MCF 10A (cell line): ENCODE data around the gene CSNK1G1. TPM values are rescaled to one million over a fixed set of nuclear protein-coding genes. Genes with fewer than 3 reads are reported as not detected.
"Not testable (repeated sequence)": the region's sequence is repeated elsewhere in the genome, so short reads cannot be mapped to it uniquely, and the experiment has no call there.

Source experiments
- BruUV-seq: library from RNA; stranded (reverse); fragments of 400-500 nt; replicated peaks from 2 replicates; lab custom pipeline; 2021; lab: Mats Ljungman, UMichigan
- CTCF ChIA-PET: fragments of 300-600 bp; sonication (Branson Sonifier 250); formaldehyde crosslinking; extraction: SDS; loops from one replicate; lab custom pipeline; 2021; ENCODE audit warnings: antibody characterized with exemption, inconsistent platforms; lab: Yijun Ruan, JAX
- POLR2A ChIA-PET: fragments of 300-600, 350-650 bp; sonication (Branson Sonifier 250); formaldehyde crosslinking; extraction: SDS; loops from one replicate; lab custom pipeline; 2020; ENCODE audit warnings: antibody characterized with exemption, inconsistent platforms; lab: Yijun Ruan, JAX
- DNase-seq: peaks from one replicate; pipeline ENCODE4 v3.0.0-alpha.2; 2018; ENCODE audit not compliant: unreplicated experiment
- H3K27ac Mint-ChIP-seq: one replicate; pipeline ENCODE4 v1.8.0; 2022; ENCODE audit warnings: mild to moderate bottlenecking, low read depth, mixed read lengths; ENCODE audit not compliant: unreplicated experiment
- H3K27me3 Mint-ChIP-seq: one replicate; pipeline ENCODE4 v1.8.0; 2022; ENCODE audit warnings: mixed read lengths; ENCODE audit not compliant: insufficient read depth, unreplicated experiment
- H3K36me3 Mint-ChIP-seq: one replicate; pipeline ENCODE4 v1.8.0; 2022; ENCODE audit warnings: mild to moderate bottlenecking, moderate library complexity, mixed read lengths; ENCODE audit not compliant: insufficient read depth, unreplicated experiment
- H3K4me1 Mint-ChIP-seq: one replicate; pipeline ENCODE4 v1.8.0; 2022; ENCODE audit warnings: mixed read lengths; ENCODE audit not compliant: insufficient read depth, unreplicated experiment
- H3K4me3 Mint-ChIP-seq: one replicate; pipeline ENCODE4 v1.8.0; 2022; ENCODE audit warnings: mild to moderate bottlenecking, moderate library complexity, mixed read lengths; ENCODE audit not compliant: unreplicated experiment
- H3K9me3 Mint-ChIP-seq: one replicate; pipeline ENCODE4 v1.8.0; 2022; ENCODE audit warnings: mixed read lengths; ENCODE audit not compliant: unreplicated experiment
- intact Hi-C: fragments of 100-400 bp; cut with micrococcal nuclease; formaldehyde crosslinking; loops from 2 replicates; pipeline ENCODE4 v1.14.1; 2022
- total RNA-seq: library from RNA; stranded (reverse); gene quantifications from 2 replicates; pipeline ENCODE4 v1.2.3, GENCODE V29; 2022
- TF ChIP-seq, protein P1 (sequence below): fragments of 200-600 bp; IDR thresholded peaks from one replicate; pipeline ENCODE4 v1.8.0; 2022; ENCODE audit warnings: antibody characterized with exemption, mild to moderate bottlenecking; ENCODE audit not compliant: unreplicated experiment

CSNK1G1 gene
- total RNA-seq, 1 experiment from 2014 or later = 31.0 TPM

DNA sequence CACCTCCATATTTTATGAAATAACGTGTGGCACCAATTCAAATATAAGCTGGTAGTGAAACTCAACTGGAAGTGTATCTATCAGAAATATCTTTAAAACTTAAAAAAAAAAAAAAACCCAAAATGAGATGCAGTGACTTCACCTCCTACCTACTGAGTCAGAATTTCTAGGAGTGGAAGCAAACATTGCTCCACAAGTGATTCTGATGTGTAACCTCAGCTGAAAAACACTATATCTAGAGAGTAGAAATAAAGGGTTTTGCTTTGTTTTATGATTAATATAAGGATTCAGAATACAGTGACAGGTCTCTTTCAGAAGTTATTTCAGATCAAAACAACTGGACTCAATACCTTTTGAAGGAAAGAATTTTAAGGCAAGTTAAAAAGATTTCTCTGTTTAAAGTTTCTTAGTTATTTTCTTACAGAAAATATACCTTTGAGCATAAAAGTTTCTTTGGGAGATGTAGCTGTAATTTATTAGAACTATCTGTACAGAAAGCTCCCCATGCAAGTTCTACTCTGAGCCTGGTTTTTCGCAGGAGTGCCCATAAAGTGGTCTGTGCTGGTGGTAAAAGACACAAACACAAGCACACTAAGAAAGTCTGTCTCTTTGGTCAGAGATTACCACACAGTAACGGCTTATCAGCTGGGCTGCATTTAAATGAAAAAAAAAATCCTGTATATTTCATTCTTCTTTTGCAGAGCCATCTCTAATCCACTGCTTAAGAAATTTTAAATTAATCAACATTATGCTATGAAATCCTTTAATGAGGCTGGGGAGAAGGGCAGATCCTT is 133.2 kb downstream of the CSNK1G1 start:
- Mint-ChIP-seq H3K4me3 (no peak overlapping the region), H3K27me3 (no peaks in the 10 kb centered on the region), H3K27ac (no peak overlapping the region), H3K9me3 (no peaks in the 10 kb centered on the region), H3K36me3 (no peaks in the 10 kb centered on the region), H3K4me1 (peaks cover 7% of the 10 kb centered on the region)
- BruUV-seq = no TSS peak
- DNase-seq = no peak
- TF ChIP-seq, protein P1, sequence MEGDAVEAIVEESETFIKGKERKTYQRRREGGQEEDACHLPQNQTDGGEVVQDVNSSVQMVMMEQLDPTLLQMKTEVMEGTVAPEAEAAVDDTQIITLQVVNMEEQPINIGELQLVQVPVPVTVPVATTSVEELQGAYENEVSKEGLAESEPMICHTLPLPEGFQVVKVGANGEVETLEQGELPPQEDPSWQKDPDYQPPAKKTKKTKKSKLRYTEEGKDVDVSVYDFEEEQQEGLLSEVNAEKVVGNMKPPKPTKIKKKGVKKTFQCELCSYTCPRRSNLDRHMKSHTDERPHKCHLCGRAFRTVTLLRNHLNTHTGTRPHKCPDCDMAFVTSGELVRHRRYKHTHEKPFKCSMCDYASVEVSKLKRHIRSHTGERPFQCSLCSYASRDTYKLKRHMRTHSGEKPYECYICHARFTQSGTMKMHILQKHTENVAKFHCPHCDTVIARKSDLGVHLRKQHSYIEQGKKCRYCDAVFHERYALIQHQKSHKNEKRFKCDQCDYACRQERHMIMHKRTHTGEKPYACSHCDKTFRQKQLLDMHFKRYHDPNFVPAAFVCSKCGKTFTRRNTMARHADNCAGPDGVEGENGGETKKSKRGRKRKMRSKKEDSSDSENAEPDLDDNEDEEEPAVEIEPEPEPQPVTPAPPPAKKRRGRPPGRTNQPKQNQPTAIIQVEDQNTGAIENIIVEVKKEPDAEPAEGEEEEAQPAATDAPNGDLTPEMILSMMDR = no peak
- CTCF ChIA-PET = interaction anchor here (0.5 kb wide), 1 partner anchor 216 kb away, joined by 3 read pairs; no protein-coding TSS in a partner anchor
- intact Hi-C loops = no loop called here
- POLR2A ChIA-PET = interaction anchor here (1.0 to 1.4 kb wide), 3 partner anchors 9 to 25 kb away, joined by 3 read pairs; no protein-coding TSS in a partner anchor

DNA sequence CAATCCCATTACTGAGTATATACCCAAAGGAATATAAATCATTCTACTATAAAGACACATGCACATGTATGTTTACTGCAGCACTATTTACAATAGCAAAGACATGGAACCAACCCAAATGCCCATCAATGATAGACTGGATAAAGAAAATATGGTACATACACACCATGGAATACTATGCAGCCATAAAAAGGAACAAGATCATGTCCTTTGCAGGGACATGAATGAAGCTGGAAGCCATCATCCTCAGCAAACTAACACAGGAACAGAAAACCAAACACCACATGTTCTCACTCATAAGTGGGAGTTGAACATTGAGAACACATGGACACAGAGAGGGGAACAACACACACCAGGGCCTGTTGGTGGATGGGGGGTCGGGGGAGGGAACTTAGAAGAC is 134.1 kb downstream of the CSNK1G1 start:
- DNase-seq, H3K4me3 Mint-ChIP-seq, intact Hi-C loops, CTCF ChIA-PET, H3K4me1 Mint-ChIP-seq, H3K36me3 Mint-ChIP-seq, BruUV-seq, H3K27me3 Mint-ChIP-seq, H3K27ac Mint-ChIP-seq, H3K9me3 Mint-ChIP-seq: not testable (repeated sequence)
- POLR2A ChIA-PET = interaction anchor here (1.0 to 1.4 kb wide), 2 partner anchors 25 to 26 kb away, joined by 3 read pairs; no protein-coding TSS in a partner anchor

DNA sequence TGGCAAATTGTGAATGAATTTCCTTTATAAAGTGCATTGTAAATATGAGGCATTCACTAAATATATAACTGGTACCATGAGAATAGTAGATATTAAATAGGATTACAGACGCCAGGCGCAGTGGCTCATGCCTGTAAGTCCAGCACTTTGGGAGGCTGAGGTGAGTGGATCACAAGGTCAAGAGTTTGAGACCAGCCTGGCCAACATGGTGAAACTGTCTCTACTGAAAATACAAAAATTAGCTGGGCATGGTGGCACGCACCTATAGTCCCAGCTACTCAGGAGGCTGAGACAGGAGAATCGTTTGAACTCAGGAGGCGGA is 138.6 kb downstream of the CSNK1G1 start:
- intact Hi-C loops, H3K4me3 Mint-ChIP-seq, POLR2A ChIA-PET, H3K4me1 Mint-ChIP-seq, H3K27ac Mint-ChIP-seq, H3K27me3 Mint-ChIP-seq, DNase-seq, H3K9me3 Mint-ChIP-seq, BruUV-seq: not testable (repeated sequence)
- H3K36me3 Mint-ChIP-seq = peaks cover 29% of the 10 kb centered on the region
- CTCF ChIA-PET = interaction anchor here (0.6 to 0.9 kb wide), 3 partner anchors 37 to 619 kb away, joined by 3 read pairs; no protein-coding TSS in a partner anchor

DNA sequence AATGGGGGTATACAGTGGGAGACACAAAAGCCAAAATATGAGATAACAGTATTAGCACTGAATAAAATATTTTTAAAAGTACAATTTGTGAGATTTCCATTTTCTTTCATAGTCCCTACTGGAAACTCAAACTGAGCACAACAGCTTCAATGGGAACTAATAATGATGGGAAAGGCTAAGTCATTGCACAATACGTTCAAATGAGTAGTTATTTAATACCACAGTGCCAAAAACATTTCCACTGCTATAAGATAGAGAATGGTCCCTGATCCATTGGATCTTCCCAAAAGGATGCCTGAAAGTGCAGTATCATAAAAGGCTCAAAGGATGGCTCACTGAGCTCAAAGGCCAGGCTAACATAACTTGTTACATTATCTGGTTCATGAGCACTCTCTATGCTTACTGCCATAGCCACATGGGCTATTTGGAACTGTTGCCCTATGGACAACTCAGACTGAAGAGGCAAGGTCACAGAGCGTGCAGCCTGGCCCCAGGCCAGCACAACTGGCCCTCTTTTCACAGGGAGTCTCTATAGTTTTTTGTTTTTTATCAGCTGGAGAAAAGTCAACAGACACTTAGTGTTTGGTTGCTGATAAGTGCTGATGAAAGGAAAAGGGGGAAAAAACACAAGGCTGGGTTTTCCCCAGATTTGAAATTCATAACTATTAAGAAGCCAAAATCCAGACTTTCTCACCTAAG is 139.1 kb downstream of the CSNK1G1 start:
- POLR2A ChIA-PET = interaction anchor here (0.8 to 1.6 kb wide), 4 partner anchors 15 to 171 kb away, joined by 3 to 5 read pairs (median 4); partner anchors contain the start of gene TRIP4
- TF ChIP-seq, protein P1 = no peak
- intact Hi-C loops = no loop called here

More for the DNA sequence above, 139.1 kb downstream of the CSNK1G1 start:
- Mint-ChIP-seq H3K4me1 (peaks cover 7% of the 10 kb centered on the region), H3K9me3 (no peaks in the 10 kb centered on the region), H3K4me3 (no peak overlapping the region), H3K27me3 (no peaks in the 10 kb centered on the region), H3K36me3 (peaks cover 29% of the 10 kb centered on the region), H3K27ac (no peak overlapping the region)
- CTCF ChIA-PET = interaction anchor here (0.6 to 1.0 kb wide), 6 partner anchors 63 to 619 kb away, joined by 3 read pairs; no protein-coding TSS in a partner anchor
- no peak for DNase-seq
- no TSS peak for BruUV-seq
